Skeletal muscle tissue (tissue), 4 donors: Measurements from ENCODE around the gene CTIF. TPM values are rescaled to one million over a fixed set of nuclear protein-coding genes. Genes with fewer than 3 reads are reported as not detected.
"Not testable (repeated sequence)": the region's sequence is repeated elsewhere in the genome, so short reads cannot be mapped to it uniquely, and the experiment has no call there.

Experiments used
- H3K27ac ChIP-seq: one replicate; pipeline ENCODE4 v1.7.0; 2013; ENCODE audit warnings: mild to moderate bottlenecking, low read depth, low read length, inconsistent platforms
- H3K27me3 ChIP-seq, 3 donors: one replicate each; pipeline ENCODE4 v1.7.0; 2013; ENCODE audit warnings: low read length in 3 of 3; ENCODE audit not compliant: control insufficient read depth in 3 of 3, insufficient read depth in 3 of 3
- H3K36me3 ChIP-seq, 3 donors: one replicate each; pipeline ENCODE4 v1.7.0; 2013; ENCODE audit warnings: low read length in 3 of 3; ENCODE audit not compliant: control insufficient read depth in 3 of 3, insufficient read depth in 3 of 3
- H3K4me1 ChIP-seq, 3 donors: one replicate each; pipeline ENCODE4 v1.7.0; 2013; ENCODE audit warnings: low read length in 3 of 3, mild to moderate bottlenecking in 3 of 3; ENCODE audit not compliant: control insufficient read depth in 3 of 3, insufficient read depth in 3 of 3
- H3K4me3 ChIP-seq, 3 donors: one replicate each; pipeline ENCODE4 v1.7.0; 2013; ENCODE audit warnings: low read length in 3 of 3
- H3K9ac ChIP-seq, 3 donors: one replicate each; pipeline ENCODE4 v1.7.0; 2013; ENCODE audit warnings: low read length in 3 of 3, mild to moderate bottlenecking in 3 of 3, moderate library complexity in 2 of 3, low read depth in 1 of 3
- H3K9me3 ChIP-seq, 3 donors: one replicate each; pipeline ENCODE4 v1.7.0; 2013; ENCODE audit warnings: low read length in 3 of 3; ENCODE audit not compliant: control insufficient read depth in 3 of 3
- total RNA-seq: library from RNA; depleted of rRNA; stranded (reverse); fragments of >200 nt; gene quantifications from one replicate; pipeline ENCODE4 v1.2.3, GENCODE V29; 2014
- donor health status: Osteomylitis.

The CTIF gene
- total RNA-seq, 1 donor from 2014 or later = 16.7 TPM

- no peak overlapping the region for H3K9ac ChIP-seq
- peaks cover 0 to 8% (median 6%) of the 10 kb centered on the region in 3 donors for H3K4me1 ChIP-seq
- H3K36me3 ChIP-seq = peaks cover 0 to 2% (median 0%) of the 10 kb centered on the region in 3 donors
- no peaks in the 10 kb centered on the region for H3K27me3 ChIP-seq
- H3K9me3 ChIP-seq = peaks cover 0 to 2% (median 0%) of the 10 kb centered on the region in 3 donors
- no peak overlapping the region for H3K4me3 ChIP-seq
- no peak overlapping the region for H3K27ac ChIP-seq
These were observed 106.7 kb downstream of the CTIF start for GRCh38 chr18:48645427-48646002.

GRCh38 chr18:48646976-48647375, 108.1 kb downstream of the CTIF start:
- H3K4me3 ChIP-seq = no peak overlapping the region
- no peak overlapping the region for H3K9ac ChIP-seq
- no peak overlapping the region for H3K27ac ChIP-seq
- H3K36me3 ChIP-seq = peaks cover 0 to 2% (median 0%) of the 10 kb centered on the region in 3 donors
- H3K9me3 ChIP-seq = peaks cover 0 to 2% (median 0%) of the 10 kb centered on the region in 3 donors
- H3K4me1 ChIP-seq = no peaks in the 10 kb centered on the region
- H3K27me3 ChIP-seq = no peaks in the 10 kb centered on the region

- Histone ChIP-seq H3K4me1 (no peaks in the 10 kb centered on the region), H3K4me3 (no peak overlapping the region), H3K9ac (no peak overlapping the region), H3K27me3 (no peaks in the 10 kb centered on the region), H3K27ac (no peak overlapping the region), H3K9me3 (no peaks in the 10 kb centered on the region), H3K36me3 (peaks cover 0 to 2% (median 0%) of the 10 kb centered on the region in 3 donors)
These were observed 110.4 kb downstream of the CTIF start for GRCh38 chr18:48649231-48649630.

GRCh38 chr18:48654591-48654990, 115.8 kb downstream of the CTIF start:
- H3K9ac ChIP-seq, H3K4me1 ChIP-seq, H3K27me3 ChIP-seq, H3K9me3 ChIP-seq, H3K36me3 ChIP-seq, H3K27ac ChIP-seq, H3K4me3 ChIP-seq: not testable (repeated sequence)

GRCh38 chr18:48655508-48655907, 116.7 kb downstream of the CTIF start:
- no peaks in the 10 kb centered on the region for H3K9me3 ChIP-seq
- peaks cover 4 to 9% (median 4%) of the 10 kb centered on the region in 3 donors for H3K4me1 ChIP-seq
- no peak overlapping the region for H3K27ac ChIP-seq
- no peak overlapping the region for H3K9ac ChIP-seq
- H3K4me3 ChIP-seq = no peak overlapping the region
- H3K27me3 ChIP-seq = no peaks in the 10 kb centered on the region
- no peaks in the 10 kb centered on the region for H3K36me3 ChIP-seq

GRCh38 chr18:48656176-48656575, 117.3 kb downstream of the CTIF start:
- Histone ChIP-seq H3K4me3 (no peak overlapping the region), H3K36me3 (no peaks in the 10 kb centered on the region), H3K9ac (no peak overlapping the region), H3K27me3 (no peaks in the 10 kb centered on the region), H3K27ac (no peak overlapping the region), H3K9me3 (no peaks in the 10 kb centered on the region), H3K4me1 (peaks cover 5 to 14% (median 8%) of the 10 kb centered on the region in 3 donors)

GRCh38 chr18:48656582-48656981, 117.8 kb downstream of the CTIF start:
- Histone ChIP-seq H3K4me3 (no peak overlapping the region), H3K4me1 (peaks cover 5 to 18% (median 8%) of the 10 kb centered on the region in 3 donors), H3K36me3 (no peaks in the 10 kb centered on the region), H3K9me3 (no peaks in the 10 kb centered on the region), H3K27ac (no peak overlapping the region), H3K27me3 (no peaks in the 10 kb centered on the region), H3K9ac (no peak overlapping the region)

- no peaks in the 10 kb centered on the region for H3K9me3 ChIP-seq
- peaks cover 10 to 28% (median 12%) of the 10 kb centered on the region in 3 donors for H3K4me1 ChIP-seq
- no peaks in the 10 kb centered on the region for H3K36me3 ChIP-seq
- H3K4me3 ChIP-seq = no peak overlapping the region
- no peak overlapping the region for H3K27ac ChIP-seq
- no peaks in the 10 kb centered on the region for H3K27me3 ChIP-seq
- H3K9ac ChIP-seq = no peak overlapping the region
These were observed 118.8 kb downstream of the CTIF start for GRCh38 chr18:48657447-48658120.

- no peak overlapping the region for H3K4me3 ChIP-seq
- no peak overlapping the region for H3K9ac ChIP-seq
- H3K27ac ChIP-seq = no peak overlapping the region
- H3K36me3 ChIP-seq = no peaks in the 10 kb centered on the region
- H3K9me3 ChIP-seq = no peaks in the 10 kb centered on the region
- peaks cover 10 to 31% (median 12%) of the 10 kb centered on the region in 3 donors for H3K4me1 ChIP-seq
- H3K27me3 ChIP-seq = no peaks in the 10 kb centered on the region
These were observed 119.9 kb downstream of the CTIF start for GRCh38 chr18:48658721-48659120.

- H3K9ac ChIP-seq = no peak overlapping the region
- no peaks in the 10 kb centered on the region for H3K9me3 ChIP-seq
- no peak overlapping the region for H3K27ac ChIP-seq
- H3K4me3 ChIP-seq = no peak overlapping the region
- H3K4me1 ChIP-seq = peaks cover 15 to 36% (median 15%) of the 10 kb centered on the region in 3 donors
- H3K36me3 ChIP-seq = no peaks in the 10 kb centered on the region
- H3K27me3 ChIP-seq = no peaks in the 10 kb centered on the region
These were observed 120.6 kb downstream of the CTIF start for GRCh38 chr18:48659188-48660009.
